GM21528 (cell line): ENCODE data around the gene ASTN2.

ENCODE experiments used
- ATAC-seq: cut with Tn5 transposase; IDR thresholded peaks from one replicate; pipeline ENCODE4 v1.9.1; 2021; ENCODE audit warnings: mild to moderate bottlenecking, moderate library complexity; ENCODE audit not compliant: unreplicated experiment, low FRiP score

Gene ASTN2

GRCh38 chr9:117305454-117305853 lies 109.4 kb downstream of the ASTN2 start:
- no peak for ATAC-seq

GRCh38 chr9:117304549-117304948 lies 110.3 kb downstream of the ASTN2 start:
- ATAC-seq = no peak

- ATAC-seq = no peak
Measured at GRCh38 chr9:117303643-117304230, 111.1 kb downstream of the ASTN2 start.

GRCh38 chr9:117302487-117302886 lies 112.4 kb downstream of the ASTN2 start:
- no peak for ATAC-seq

GRCh38 chr9:117300371-117301110 lies 114.3 kb downstream of the ASTN2 start:
- ATAC-seq = no peak

- ATAC-seq = no peak
Measured at GRCh38 chr9:117296453-117296852, 118.4 kb downstream of the ASTN2 start.

GRCh38 chr9:117293206-117294114 lies 121.4 kb downstream of the ASTN2 start:
- no peak for ATAC-seq

- ATAC-seq = no peak
Measured at GRCh38 chr9:117290856-117291622, 123.8 kb downstream of the ASTN2 start.

- no peak for ATAC-seq
Measured at GRCh38 chr9:117290306-117290840, 124.5 kb downstream of the ASTN2 start.

GRCh38 chr9:117286245-117286644 lies 128.6 kb downstream of the ASTN2 start:
- no peak for ATAC-seq

- no peak for ATAC-seq
Measured at GRCh38 chr9:117284414-117284813, 130.4 kb downstream of the ASTN2 start.

GRCh38 chr9:117282541-117282940 lies 132.3 kb downstream of the ASTN2 start:
- ATAC-seq = no peak

- no peak for ATAC-seq
Measured at GRCh38 chr9:117278471-117279035, 136.3 kb downstream of the ASTN2 start.

GRCh38 chr9:117278020-117278419 lies 136.8 kb downstream of the ASTN2 start:
- ATAC-seq = no peak

- no peak for ATAC-seq
Measured at GRCh38 chr9:117276444-117276843, 138.4 kb downstream of the ASTN2 start.

GRCh38 chr9:117273612-117274011 lies 141.2 kb downstream of the ASTN2 start:
- no peak for ATAC-seq

GRCh38 chr9:117268847-117269446 lies 145.9 kb downstream of the ASTN2 start:
- ATAC-seq = no peak

- no peak for ATAC-seq
Measured at GRCh38 chr9:117266855-117267497, 147.9 kb downstream of the ASTN2 start.

GRCh38 chr9:117265253-117265652 lies 149.6 kb downstream of the ASTN2 start:
- ATAC-seq = no peak
